Measurements from ENCODE around the gene NUTF2. TPM values are rescaled to one million over a fixed set of nuclear protein-coding genes. Genes with fewer than 3 reads are reported as not detected.

The NUTF2 gene
- total RNA-seq, 4 donors from 2014 or later = 88.5 to 136 (median 109) TPM

- no peak overlapping the region for H3K4me3 ChIP-seq (ENCODE audit: low read depth, poor library complexity, severe bottlenecking)
- TF ChIP-seq CTCF (IDR thresholded peaks at IDR 0.05) = no peak
- DNase-seq (ENCODE audit: low spot score in 2 of 2) = no peak
- WGBS, 2 donors = 52 to 60% methylated on average over 3 of the region's 3 CpGs
- intact Hi-C loops (cut with DNase I; ENCODE audit: low total_unique reads) = no loop called here
Measured at GRCh38 chr16:67874372-67874771, 27.6 kb downstream of the NUTF2 start.

GRCh38 chr16:67877064-67877463 is 30.3 kb downstream of the NUTF2 start:
- 95% methylated on average over 10 to 11 of the region's 11 CpGs for WGBS, 2 donors
- TF ChIP-seq CTCF (IDR thresholded peaks at IDR 0.05) = no peak
- TF ChIP-seq POLR2A (IDR thresholded peaks at IDR 0.05) = no peak
- DNase-seq (ENCODE audit: low spot score in 2 of 2) = no peak
- intact Hi-C loops (cut with DNase I; ENCODE audit: low total_unique reads) = no loop called here
- no peak overlapping the region for H3K4me3 ChIP-seq (ENCODE audit: low read depth, poor library complexity, severe bottlenecking)

DNA sequence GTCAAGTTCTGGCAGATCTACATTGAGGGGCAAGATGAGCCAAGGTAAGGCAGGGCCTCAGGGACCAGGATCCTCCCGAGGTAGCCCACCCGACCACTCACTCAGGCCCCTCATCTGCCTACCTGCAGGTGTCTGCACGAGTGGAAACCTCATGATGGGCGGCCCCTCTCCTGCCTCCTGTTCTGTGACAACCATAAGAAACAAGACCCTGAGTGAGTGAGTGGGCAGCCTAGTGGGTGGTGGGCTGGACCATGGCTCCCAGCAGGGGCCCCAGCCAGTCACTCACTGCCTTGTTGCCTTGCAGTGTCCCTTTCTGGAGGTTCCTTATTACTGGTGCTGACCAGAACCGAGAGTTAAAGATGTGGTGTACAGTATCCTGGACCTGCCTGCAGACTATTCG is 31.5 kb downstream of the NUTF2 start:
- intact Hi-C loops (cut with DNase I; ENCODE audit: low total_unique reads) = no loop called here
- no peak overlapping the region for H3K4me3 ChIP-seq (ENCODE audit: low read depth, poor library complexity, severe bottlenecking)
- DNase-seq (ENCODE audit: low spot score in 2 of 2) = no peak
- TF ChIP-seq CTCF (IDR thresholded peaks at IDR 0.05) = no peak
- TF ChIP-seq POLR2A (IDR thresholded peaks at IDR 0.05) = no peak
- WGBS, 2 donors = 88% methylated on average over 6 of the region's 6 CpGs

DNA sequence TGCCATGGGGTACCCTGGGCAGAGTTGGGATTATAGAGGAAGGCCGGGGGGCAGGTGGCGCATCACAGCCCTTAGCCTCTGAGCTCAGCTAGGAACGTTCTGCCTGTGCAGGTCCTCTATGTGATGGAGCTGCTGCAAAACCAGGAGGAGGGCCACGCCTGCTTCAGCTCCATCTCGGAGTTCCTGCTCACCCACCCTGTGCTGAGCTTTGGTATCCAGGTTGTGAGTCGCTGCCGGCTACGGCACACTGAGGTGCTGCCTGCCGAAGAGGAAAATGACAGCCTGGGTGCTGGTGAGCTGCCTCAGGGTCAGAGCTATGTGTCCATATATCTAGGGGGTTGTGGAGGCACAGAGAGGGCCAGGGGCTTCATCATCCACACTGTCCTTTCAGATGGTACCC is 32.1 kb downstream of the NUTF2 start:
- TF ChIP-seq POLR2A (IDR thresholded peaks at IDR 0.05) (no peak), CTCF (IDR thresholded peaks at IDR 0.05) (no peak)

DNA sequence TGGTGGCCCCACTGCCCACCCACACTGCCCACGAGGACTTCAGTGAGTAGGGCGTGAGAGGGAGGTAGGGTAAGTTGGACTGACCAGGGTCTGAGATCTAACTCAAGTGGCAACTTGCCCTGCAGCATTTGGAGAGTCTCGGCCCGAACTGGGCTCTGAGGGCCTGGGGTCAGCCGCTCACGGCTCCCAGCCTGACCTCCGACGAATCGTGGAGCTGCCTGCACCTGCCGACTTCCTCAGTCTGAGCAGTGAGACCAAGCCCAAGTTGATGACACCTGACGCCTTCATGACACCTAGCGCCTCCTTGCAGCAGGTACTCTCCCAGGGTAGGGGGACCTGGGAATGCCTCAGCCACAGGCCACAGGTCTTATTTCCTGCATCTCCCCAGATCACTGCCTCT is 32.7 kb downstream of the NUTF2 start:
- H3K4me3 ChIP-seq (ENCODE audit: low read depth, poor library complexity, severe bottlenecking) = no peak overlapping the region
- no peak for DNase-seq (ENCODE audit: low spot score in 2 of 2)
- TF ChIP-seq CTCF (IDR thresholded peaks at IDR 0.05) (no peak), POLR2A (IDR thresholded peaks at IDR 0.05) (no peak)
- WGBS, 2 donors = 89 to 94% methylated on average over 12 of the region's 12 CpGs
- intact Hi-C loops (cut with DNase I; ENCODE audit: low total_unique reads) = no loop called here

More for the DNA sequence above, 32.1 kb downstream of the NUTF2 start:
- no peak for DNase-seq (ENCODE audit: low spot score in 2 of 2)
- intact Hi-C loops (cut with DNase I; ENCODE audit: low total_unique reads) = no loop called here
- WGBS, 2 donors = 94 to 99% methylated on average over 9 of the region's 9 CpGs
- no peak overlapping the region for H3K4me3 ChIP-seq (ENCODE audit: low read depth, poor library complexity, severe bottlenecking)

GRCh38 chr16:67879936-67880335 is 33.2 kb downstream of the NUTF2 start:
- WGBS, 2 donors = 83 to 84% methylated on average over 5 of the region's 5 CpGs
- no peak for DNase-seq (ENCODE audit: low spot score in 2 of 2)
- no peak for TF ChIP-seq CTCF (IDR thresholded peaks at IDR 0.05)
- no peak overlapping the region for H3K4me3 ChIP-seq (ENCODE audit: low read depth, poor library complexity, severe bottlenecking)
- intact Hi-C loops (cut with DNase I; ENCODE audit: low total_unique reads) = loop anchor here (5.0 kb wide), 1 partner anchor 47 kb away; no protein-coding TSS in a partner anchor

Measured in lower leg skin (tissue), 4 donors.